GM19463 (cell line): ENCODE measurements around the gene TMEM214.
A peak's percentile ranks its signal among the peaks of the same experiment; 100 is the strongest.
"Not testable (repeated sequence)": the region's sequence is repeated elsewhere in the genome, so short reads cannot be mapped to it uniquely, and the experiment has no call there.

Experiments used
- ATAC-seq: cut with Tn5 transposase; IDR thresholded peaks from one replicate; pipeline ENCODE4 v1.9.1; 2021; ENCODE audit warnings: mild to moderate bottlenecking, moderate library complexity; ENCODE audit not compliant: unreplicated experiment

TMEM214 gene

DNA sequence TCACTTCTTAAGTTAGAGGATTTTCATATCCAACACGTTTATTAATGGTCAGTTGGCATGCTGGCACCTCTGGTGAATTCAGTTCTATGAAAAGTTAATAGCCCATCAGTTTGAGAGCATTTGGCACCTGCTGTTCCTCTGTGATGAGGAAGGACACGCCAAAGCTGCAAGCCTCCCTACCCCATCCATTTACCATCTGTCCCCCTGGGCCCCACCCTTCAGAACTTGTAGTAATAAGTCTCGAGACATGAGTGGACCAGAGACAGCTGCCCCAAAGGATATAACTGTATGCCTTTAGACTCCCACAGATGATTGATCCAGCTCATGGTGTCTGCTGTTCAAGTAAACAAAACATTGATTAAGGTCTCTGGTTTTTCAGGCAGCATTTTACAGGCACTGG lies 32.4 kb downstream of the TMEM214 start:
- ATAC-seq = no peak

DNA sequence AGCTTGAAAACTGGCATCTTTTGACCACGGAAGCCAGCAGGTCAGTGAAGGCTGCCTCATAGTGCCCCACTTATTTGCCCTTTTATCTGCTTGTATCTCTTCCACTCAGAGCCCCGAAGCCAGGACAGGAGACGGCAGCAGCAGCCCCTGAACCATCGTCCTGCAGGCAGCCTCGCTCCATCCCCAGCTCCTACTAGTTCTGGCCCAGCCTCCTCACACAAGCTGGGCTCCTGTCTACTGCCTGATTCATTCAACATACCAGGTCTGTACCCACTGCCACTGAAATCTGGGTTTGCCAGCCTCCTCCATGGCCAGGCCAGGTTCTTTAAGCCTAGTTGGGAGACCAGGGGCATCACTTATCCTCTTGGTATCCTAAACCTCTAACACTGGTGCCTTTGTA lies 34.6 kb downstream of the TMEM214 start:
- ATAC-seq = no peak

DNA sequence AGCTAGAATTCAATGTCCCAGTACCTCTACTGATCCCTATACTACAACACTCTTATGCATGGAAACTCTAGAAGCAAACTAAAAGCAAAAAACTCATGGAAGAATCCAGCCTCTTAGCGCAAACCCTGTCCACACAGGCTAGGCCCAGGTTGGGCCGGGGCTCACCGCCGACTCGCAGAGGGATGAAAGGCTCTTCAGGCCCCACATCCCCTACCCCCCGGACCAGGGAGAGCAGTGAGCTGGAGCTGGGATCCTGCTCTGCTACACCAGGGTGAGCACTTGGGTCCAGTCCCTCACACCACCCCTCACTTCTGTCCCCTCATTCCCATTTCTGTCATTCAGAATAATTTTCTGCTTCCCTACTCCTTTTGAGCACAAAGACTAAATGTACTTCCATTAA lies 36.7 kb downstream of the TMEM214 start:
- ATAC-seq = no peak

DNA sequence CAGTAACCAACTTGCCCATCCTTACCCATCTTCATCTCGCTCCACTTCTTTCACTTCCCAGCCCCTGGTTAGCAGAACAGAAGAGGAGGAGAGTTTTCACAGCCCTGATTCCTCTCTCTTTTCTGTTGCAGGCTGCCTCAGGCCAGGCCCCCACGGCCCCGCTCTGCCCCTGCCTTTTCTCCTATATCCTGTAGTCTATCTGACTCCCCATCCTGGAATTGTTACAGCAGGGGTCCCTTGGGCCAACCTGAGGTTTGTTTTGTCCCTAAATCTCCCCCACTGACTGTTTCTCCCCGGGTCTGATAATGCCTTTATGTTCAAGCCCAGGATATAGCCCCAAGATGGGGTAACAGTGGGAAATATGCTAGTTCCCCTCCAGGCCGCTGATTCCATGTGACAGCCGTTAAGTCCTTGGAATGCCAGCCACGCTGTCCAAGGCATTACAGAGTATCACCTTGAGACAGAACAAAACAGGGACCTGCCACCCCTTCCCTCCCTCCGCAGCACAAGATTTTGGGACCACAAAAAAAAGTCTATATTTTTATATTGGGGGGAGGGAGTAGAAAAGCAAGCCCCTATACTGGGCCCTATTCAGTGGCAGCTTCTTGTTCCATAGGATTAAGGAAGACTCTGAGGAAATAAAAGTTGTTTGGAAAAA lies 37.3 kb downstream of the TMEM214 start:
- no peak for ATAC-seq

DNA sequence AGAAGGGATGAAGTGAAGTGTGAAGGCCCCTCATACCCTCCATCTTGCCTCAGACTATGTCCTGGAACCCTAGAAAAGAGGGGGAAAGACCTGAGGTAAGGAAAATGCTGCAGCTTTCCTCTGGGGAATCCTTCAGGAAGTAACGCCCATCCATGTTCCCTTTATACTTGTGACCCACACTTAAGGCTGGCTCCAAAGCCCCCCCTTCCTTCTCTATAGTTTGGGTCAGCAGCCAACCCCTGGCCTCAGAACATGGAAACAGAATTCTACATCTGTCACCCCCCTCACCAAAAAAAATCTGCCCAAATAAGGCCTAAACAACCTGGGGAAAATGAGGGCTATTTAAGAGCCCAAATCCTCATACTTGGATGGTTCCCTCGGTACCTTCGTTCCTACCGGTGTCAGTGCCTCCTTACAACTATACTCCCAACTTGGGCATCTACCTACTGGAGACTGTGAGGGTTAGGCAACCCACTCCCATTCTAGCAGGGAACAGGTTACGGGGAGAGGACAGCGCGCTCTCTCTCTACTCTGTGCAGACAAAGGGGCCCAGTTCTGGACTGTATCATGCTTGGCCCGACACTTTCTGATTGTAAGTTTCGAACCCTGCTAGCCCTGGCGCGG lies 38.0 kb downstream of the TMEM214 start:
- ATAC-seq = no peak

DNA sequence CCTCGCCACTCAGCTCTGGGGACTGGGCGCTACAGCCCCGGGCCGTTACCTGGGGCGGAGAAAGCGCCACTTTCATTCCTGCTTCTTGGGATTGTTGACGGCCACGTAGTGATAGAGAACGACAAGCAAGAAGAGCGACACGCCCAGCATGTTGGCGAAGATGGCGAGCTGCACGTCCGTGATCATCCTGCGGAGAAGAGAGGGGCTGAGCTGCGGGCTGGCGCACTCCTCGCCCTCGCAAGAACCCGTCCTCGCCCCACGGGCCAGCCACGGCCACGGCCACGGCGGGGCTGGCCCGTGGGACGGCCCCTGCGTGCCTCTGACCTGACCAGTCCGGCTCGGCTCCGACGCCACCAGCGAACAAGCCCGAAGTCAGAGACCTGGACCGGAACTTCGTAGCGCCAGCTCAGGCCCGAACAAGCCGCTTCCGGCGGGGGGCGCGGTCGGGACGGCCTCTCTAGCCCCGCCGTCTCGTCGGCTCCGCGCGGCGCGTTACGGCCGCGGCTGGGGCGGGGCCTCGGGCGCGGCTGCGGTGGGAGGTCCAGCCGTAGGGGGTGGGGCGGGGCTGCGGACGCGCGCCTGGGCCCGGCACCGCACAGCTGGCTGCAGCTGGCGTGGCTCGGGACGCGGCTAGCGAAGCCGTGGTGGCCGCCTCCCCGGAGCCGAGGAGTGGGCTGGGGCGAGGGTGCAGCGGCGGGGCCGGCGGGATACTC lies 38.7 kb downstream of the TMEM214 start, which contains the start of gene OST4:
TSS of gene OST4 (minus strand) at position 378 of the 713 bp plus-strand sequence.
- ATAC-seq = peak; percentile 87

DNA sequence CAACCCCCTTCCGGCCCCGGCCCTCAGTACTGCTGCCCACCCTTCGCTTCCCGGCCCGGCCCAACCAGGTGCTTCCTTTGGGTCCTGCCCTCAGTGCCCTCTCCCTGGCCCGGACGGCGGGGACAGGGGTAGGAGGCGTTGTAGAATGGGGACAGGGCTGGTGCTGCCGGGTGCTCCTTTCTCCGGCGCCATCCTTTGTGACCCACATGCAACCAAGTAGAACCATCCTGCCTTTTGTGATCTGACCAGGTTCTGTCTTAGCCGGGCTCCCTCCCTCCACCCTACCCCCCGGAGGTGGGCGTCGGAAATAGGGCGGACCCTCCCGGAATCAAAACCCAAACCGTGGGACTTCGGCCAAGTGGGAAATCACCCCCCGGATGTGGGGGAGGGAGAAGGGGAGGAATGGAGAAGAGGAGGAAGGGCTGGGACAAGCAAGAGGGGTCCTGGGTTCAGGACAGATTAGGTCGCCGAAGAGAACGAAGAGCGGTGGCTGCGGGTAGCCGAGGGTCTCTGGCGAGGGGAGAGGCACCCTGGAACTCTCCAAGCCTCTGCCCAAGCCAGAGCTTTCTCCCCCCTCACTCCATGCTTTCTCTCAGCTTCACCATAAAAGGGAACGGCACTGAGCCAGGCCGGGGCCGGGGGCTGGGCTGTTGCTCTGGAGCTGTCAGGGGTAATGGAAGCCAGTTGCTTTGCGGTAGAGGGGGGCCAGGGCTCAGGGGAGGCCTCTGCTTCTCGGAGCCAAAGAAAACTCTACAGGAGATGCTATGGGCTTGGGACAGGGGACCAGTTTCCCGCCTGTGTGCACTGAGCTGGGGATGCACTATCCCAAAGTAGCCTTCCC lies 39.4 kb downstream of the TMEM214 start:
- ATAC-seq = no peak

DNA sequence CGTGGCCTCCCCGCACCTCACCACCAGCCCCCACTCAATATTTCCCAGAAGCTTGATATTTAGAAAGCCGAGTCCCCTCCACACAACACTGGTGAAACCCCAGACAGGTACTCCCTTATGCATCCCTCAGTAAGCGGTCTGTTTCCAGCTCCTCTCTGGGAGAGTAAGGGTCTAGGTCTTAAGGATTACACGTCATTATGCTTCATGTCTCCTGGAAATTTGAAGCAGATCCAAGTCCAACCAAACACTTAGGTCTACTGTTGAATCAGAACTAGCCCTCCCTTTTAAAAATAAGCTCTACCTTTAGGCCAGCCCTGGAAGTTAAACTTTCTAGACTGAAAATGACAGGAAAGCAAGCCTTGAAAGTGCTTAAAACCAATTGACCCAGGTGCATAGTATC lies 40.2 kb downstream of the TMEM214 start:
- ATAC-seq = no peak

DNA sequence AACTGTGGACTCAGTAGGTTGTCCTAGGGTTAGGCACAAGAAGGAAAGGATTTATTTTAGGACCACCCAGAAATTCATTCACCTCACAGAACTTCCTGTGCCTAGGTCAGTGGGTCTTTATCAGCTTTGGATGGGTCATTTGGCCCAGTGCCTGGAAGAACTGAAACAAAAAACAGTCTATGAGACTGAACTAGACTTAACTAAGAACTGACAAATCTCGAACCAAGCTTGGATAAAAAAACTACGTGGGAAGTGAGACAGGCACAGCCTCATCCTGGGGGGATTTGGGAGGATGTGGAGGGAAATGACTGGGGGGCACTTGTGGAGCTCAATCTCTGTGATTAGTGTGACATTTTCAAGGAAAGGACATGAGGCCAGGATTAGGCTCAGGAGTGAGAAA lies 41.0 kb downstream of the TMEM214 start:
- no peak for ATAC-seq

DNA sequence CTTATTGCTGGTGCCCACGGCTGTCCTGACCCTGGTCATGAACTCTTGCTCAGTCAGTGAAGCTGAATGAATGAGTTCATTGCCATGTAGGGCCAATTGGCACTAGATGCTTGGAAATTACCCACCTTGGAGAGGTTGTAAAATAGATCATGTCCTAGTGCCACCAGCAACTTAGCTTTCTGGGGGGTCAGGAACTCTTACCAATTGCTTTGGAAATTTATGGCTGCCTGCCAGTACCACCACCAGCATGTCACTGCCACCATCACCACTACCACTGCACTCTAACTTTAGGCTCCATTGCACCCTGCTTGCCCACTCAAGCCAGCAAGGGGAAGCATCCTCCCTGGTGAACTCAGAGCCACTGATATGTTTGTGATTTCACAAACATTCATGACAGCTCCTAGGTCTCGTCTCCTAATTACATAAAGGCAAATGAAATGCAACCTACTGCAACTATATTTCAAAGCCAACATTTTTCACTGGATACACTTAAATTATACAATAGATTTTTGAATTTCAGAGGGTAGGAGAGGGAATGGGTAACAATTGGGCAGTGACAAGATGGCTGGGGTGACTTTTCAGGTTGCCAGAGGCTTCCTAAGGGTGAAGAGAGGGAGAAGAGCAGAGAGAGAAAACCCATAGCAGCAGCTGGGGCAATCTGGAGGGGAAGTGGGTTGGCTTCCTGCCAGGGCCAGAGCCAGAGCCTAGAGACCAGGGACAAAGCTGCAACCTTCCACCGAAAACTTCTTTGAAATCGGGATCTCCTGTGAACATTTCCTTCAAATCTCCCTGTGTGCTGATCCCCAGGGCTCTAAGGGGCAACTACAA lies 42.2 kb downstream of the TMEM214 start:
- no peak for ATAC-seq

DNA sequence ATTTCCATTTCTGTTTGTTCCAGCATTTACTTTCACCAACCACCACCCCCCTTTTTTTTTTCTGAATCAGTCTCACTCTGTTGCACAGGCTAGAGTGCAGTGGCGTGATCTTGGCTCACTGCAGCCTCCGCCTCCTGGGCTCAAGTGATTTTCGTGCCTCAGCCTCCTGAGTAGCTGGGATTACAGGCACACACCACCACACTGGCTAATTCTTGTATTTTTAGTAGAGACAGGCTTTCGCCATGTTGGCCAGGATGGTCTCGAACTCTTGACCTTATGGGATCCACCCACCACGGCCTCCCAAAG lies 42.8 kb downstream of the TMEM214 start:
- ATAC-seq = not testable (repeated sequence)

DNA sequence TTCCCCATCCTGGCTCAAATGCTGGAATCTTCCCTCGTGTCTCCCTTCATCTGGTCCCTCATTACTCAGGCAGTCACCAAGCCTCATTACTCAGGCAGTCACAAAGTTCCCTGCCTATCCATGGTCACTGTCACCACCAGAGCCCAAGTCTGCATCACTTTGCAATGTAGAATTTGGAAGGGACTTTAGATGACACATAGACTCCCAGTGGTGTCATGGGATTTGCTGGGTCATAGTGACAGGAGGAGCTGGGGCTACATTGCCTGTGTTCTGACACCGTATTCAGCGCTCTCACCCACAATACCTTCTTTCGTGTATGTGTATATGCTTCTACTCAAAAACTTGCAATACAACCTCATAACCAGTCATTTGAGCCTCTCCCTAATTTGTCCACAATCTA lies 43.6 kb downstream of the TMEM214 start:
- ATAC-seq = no peak

DNA sequence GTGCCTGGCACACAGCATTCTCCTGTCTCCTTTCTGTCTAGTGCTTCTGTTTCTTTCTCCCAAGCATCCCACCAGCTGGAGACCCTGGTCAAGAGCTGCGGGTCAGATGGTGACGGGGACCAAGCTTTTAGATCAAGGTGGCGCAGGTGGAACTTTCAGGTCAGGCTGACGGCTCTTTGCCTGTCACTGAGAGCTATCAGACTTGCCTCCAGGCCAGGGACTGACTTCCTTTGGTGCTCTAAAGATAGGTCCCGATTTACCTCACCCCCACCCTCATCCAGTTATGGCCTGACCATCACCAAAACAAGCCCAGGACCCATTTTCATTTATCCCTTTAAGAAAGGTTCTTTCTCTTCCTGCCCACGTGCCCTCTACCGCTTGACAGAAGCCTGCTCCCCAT lies 44.5 kb downstream of the TMEM214 start:
- ATAC-seq = no peak

DNA sequence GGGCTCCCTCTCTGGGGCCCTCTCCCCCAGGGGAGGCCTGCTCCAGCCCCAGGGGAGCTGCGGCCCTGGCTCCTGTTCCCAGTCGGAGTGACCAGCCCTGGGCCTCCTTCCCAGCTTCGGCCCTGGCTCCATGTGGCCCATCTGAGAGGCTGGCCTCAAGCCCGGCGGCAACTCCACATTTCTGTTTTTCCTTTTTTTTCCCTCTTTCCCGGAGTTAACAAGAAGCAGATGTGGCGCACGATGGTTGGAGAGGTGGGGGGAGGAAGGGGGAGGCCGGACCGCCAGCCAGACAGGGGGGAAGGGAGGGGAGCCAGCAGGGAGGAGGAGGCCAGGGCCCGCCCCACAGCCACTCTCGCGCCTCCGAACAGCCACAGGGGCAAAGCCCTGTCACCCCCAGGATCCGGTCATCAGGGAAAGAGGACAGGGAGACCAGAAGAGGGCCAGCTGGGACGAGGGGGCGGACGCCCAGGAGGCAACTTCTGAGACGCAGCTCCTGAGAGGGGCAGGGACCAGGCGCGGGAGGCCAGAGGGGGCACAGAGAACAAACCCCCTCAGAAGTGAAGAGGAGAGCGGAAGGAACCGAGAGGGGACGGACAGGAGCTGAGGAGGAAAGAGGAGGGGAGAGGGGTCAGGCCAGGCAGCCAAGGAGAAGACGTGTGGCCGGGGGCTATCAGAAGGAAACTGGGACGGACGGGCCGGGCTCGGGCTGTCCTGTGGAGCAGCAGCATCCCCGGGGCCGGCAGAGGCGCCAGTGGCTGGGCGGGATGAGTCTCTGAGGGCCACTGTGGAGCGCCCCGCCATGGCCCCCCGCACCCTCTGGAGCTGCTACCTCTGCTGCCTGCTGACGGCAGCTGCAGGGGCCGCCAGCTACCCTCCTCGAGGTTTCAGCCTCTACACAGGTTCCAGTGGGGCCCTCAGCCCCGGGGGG lies 45.8 kb downstream of the TMEM214 start, which contains the start of gene EMILIN1:
TSS of gene EMILIN1 (plus strand) at position 349 of the 928 bp plus-strand sequence. CDS start at position 800, 451 bp downstream.
- ATAC-seq = no peak

DNA sequence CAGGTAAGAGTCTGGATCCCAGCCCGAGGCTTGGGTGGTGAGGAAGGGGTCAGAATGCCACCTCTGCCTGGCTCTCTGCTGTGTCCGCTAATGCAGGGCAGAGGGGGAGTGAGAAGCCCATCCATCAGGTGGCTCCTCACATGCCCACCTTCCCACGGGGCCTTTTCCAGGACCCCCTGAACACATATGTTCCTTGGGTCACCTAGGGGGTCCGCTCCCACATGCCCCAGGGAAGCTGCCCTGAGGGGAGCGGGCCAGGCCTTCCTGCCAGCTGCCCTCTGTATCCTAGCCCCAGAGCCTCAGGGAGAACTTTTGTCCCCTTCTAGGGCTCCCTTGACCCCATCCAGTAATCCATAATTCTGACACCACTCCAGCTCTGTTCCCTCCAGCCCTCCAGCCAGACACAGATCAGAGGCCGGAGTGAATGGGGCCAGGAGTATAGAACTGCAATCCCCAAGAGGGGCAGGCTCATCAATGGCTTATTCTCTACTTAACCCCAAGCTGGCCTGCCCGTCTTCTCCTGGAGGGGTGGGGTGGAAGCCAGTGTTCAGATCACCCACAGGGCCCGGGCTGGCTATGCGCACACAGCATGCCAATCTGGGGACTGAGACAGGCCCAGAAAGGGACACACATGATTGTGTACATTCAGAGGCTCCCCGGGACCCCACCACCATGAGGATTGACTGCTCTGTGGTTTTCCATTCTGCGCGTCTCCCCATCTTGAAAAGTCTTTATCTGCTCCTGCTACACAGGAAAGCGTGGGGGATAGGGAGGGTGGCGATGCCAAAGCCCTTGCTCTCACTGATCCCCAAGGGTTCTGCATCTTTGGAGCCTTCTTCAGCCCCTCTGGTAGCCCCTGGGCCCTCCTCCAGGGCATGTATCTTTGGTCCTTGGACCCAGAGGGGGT lies 46.7 kb downstream of the TMEM214 start:
- no peak for ATAC-seq

DNA sequence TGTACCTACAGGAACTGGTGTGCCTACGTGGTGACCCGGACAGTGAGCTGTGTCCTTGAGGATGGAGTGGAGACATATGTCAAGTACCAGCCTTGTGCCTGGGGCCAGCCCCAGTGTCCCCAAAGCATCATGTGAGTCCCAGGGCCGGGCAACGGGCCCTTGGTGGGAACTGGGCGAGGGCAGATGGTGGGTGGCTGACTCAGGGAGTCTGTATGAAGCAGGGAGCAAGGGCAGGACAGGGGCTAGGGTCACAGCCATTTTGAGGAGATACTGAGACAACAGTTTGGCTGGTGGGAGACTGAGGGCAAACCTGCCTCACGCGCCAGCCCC lies 47.3 kb downstream of the TMEM214 start:
- ATAC-seq = no peak

DNA sequence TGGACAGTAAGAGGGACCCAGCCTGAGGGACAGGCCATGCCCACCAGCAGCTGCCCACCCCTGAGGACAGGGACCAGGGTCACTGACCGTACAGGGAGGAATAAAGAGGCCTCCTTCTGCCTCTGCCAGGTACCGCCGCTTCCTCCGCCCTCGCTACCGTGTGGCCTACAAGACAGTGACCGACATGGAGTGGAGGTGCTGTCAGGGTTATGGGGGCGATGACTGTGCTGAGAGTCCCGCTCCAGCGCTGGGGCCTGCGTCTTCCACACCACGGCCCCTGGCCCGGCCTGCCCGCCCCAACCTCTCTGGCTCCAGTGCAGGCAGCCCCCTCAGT lies 47.8 kb downstream of the TMEM214 start:
- no peak for ATAC-seq

DNA sequence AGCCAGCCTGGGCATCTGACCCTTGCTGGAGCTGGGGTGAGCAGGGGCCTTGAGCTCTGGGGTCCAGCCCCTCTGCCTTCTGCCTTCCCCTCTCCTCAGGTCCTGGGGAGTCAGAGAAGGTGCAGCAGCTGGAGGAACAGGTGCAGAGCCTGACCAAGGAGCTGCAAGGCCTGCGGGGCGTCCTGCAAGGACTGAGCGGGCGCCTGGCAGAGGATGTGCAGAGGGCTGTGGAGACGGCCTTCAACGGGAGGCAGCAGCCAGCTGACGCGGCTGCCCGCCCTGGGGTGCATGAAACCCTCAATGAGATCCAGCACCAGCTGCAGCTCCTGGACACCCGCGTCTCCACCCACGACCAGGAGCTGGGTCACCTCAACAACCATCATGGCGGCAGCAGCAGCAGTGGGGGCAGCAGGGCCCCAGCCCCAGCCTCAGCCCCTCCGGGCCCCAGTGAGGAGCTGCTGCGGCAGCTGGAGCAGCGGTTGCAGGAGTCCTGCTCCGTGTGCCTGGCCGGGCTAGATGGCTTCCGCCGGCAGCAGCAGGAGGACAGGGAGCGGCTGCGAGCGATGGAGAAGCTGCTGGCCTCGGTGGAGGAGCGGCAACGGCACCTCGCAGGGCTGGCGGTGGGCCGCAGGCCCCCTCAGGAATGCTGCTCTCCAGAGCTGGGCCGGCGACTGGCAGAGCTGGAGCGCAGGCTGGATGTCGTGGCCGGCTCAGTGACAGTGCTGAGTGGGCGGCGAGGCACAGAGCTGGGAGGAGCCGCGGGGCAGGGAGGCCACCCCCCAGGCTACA lies 49.4 kb downstream of the TMEM214 start:
- ATAC-seq = no peak
